Transverse colon (tissue), 4 donors: ENCODE results near the gene ZSWIM7.

ENCODE experiments used
- EP300 ChIP-seq: sonication (generic); formaldehyde crosslinking; IDR thresholded peaks from one replicate; pipeline ENCODE4 v1.6.1; 2017; ENCODE audit warnings: antibody characterized with exemption, low read depth
- POLR2AphosphoS5 ChIP-seq, 3 donors: sonication (generic); formaldehyde crosslinking; IDR thresholded peaks; one replicate each; pipeline ENCODE4 v1.6.1; 2016; ENCODE audit warnings: antibody characterized with exemption in 3 of 3
- TF ChIP-seq, protein P1 (sequence below), 5 experiments: fragments of 200-600 bp in 3 of 5; fragments of 450-650 bp in 2 of 5; sonication (generic) in 3 of 5; IDR thresholded peaks; 1 replicate in 2 of 5; 2 replicates in 3 of 5; pipeline ENCODE4 v1.5.1; 2016 to 2017; ENCODE audit warnings: antibody characterized with exemption in 5 of 5, inconsistent platforms in 3 of 5, mild to moderate bottlenecking in 2 of 5, moderate library complexity in 1 of 5

DNA sequence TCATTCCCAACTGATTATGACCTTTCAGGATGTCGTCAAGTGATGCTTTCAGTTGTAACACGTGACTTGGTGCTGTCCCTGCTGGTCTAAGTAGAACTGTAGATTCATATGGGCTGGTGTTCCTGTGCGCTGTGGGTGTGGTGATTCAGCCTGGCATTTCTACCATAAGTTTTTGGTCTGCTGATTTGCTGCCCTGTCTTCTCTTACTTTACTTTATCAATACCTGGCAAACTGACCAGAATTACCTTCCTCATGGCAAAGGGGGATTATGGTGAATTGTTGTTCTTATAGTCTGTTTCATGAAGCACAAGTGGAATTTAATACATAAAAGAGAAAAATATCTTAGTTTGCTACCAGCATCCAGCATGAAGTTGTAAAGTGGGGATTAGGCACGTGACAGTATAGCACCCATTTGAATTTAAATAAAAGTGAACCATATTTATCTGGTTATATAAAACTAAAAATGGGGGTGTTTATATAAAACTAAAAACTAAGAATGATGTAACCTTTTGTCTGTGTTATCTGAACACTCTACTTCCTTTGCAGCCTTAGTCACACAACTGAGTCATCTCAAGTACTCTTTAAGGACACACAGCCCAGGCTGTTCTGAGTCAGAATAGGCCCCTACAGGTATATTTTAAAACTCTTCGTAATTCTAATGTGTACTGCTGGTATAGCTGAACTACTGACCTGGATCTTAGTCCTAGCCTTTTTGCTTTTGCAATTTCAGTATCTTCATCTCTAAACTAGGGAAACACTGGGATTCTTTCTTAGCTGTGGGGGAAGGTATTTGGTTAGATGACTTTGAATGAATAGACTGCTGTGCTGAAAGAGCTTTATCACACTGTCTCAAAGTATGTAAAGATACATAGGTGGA, 28.4 kb upstream of the ZSWIM7 start:
- TF ChIP-seq, protein P1, sequence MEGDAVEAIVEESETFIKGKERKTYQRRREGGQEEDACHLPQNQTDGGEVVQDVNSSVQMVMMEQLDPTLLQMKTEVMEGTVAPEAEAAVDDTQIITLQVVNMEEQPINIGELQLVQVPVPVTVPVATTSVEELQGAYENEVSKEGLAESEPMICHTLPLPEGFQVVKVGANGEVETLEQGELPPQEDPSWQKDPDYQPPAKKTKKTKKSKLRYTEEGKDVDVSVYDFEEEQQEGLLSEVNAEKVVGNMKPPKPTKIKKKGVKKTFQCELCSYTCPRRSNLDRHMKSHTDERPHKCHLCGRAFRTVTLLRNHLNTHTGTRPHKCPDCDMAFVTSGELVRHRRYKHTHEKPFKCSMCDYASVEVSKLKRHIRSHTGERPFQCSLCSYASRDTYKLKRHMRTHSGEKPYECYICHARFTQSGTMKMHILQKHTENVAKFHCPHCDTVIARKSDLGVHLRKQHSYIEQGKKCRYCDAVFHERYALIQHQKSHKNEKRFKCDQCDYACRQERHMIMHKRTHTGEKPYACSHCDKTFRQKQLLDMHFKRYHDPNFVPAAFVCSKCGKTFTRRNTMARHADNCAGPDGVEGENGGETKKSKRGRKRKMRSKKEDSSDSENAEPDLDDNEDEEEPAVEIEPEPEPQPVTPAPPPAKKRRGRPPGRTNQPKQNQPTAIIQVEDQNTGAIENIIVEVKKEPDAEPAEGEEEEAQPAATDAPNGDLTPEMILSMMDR (IDR thresholded peaks at IDR 0.05), result no peak
- no peak for TF ChIP-seq POLR2AphosphoS5 (IDR thresholded peaks at IDR 0.05)
- TF ChIP-seq EP300, result no peak
